ENCODE data around the gene NCOA5. TPM values are rescaled to one million over a fixed set of nuclear protein-coding genes. Genes with fewer than 3 reads are reported as not detected.

NCOA5 gene
- total and polyA plus RNA-seq, 12 donors: 7.6 to 22.5 (median 11.5) TPM

DNA sequence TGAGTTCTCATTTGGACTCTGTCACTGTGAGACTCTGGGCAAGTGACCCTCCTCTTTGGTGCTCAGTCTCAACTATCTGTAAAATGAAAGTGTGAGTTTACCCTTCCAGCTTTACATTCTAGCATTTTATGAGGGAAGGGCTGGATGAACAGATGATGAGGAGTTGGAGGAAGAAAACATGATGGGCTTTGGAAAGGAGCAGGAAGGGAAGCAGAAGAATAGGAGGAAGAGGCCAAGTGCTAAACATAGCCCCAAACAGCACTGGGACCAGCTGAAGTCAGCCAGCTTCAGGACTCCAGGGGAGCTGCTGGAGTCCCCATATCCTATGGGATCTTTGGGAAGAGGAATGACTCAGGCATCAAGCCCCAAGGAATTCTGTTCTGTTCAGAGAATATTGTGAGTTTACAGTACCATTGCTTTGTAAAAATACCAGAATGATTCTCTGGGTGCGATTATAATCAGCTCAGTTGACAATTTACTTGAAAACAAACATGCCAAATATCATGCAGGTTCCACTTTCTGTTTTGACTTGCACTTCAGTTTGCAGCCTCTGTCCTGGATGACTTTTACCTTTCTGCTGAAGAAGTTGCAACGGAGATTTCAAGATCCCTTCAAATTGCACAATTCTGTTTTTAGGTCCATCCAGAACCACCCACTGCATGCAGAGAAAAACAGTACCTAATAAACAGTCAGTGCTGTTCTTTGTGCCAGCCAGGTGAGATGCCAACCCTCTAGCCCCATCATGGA, 31.6 kb upstream of the NCOA5 start:
- DNase-seq (no peak), ATAC-seq (no peak)
- intact Hi-C loops (cut with DNase I): no loop called here
- TF ChIP-seq, protein P1, sequence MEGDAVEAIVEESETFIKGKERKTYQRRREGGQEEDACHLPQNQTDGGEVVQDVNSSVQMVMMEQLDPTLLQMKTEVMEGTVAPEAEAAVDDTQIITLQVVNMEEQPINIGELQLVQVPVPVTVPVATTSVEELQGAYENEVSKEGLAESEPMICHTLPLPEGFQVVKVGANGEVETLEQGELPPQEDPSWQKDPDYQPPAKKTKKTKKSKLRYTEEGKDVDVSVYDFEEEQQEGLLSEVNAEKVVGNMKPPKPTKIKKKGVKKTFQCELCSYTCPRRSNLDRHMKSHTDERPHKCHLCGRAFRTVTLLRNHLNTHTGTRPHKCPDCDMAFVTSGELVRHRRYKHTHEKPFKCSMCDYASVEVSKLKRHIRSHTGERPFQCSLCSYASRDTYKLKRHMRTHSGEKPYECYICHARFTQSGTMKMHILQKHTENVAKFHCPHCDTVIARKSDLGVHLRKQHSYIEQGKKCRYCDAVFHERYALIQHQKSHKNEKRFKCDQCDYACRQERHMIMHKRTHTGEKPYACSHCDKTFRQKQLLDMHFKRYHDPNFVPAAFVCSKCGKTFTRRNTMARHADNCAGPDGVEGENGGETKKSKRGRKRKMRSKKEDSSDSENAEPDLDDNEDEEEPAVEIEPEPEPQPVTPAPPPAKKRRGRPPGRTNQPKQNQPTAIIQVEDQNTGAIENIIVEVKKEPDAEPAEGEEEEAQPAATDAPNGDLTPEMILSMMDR (IDR thresholded peaks at IDR 0.05): no peak
- Histone ChIP-seq H3K4me1 (peaks cover 7 to 55% (median 46%) of the 10 kb centered on the region in 9 donors), H3K27ac (peak overlapping the region in 8 of 10 donors; percentile 1 to 93 (median 38)), H3K4me3 (peak overlapping the region in 1 of 10 donors; percentile 16), H3K27me3 (no peaks in the 10 kb centered on the region), H3K9me3 (no peaks in the 10 kb centered on the region), H3K36me3 (peaks cover 0 to 48% (median 13%) of the 10 kb centered on the region in 9 donors)
- 53 to 57% methylated on average over 2 of the region's 2 CpGs for WGBS, 2 donors

DNA sequence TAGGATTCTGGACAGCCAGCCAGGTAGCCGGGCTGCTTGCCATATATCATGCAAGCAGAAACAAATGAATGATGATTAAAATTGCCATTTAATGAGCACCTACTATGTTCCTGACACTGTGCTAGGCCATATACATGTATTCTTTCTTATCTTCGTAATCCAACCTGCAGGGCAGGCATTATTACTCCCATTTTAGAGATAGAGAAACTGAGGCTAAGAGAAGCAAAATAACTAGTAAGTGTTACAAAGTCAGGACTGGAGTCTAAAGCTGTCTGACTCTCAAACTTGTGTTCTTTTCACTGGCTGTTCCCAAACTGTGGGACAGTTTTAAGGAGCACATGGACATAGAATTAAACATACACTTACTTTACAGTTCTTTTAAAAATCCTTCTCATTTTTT, 30.4 kb upstream of the NCOA5 start:
- Histone ChIP-seq H3K27me3 (peaks cover 0 to 4% (median 0%) of the 10 kb centered on the region in 7 donors), H3K4me1 (peaks cover 7 to 55% (median 46%) of the 10 kb centered on the region in 9 donors), H3K36me3 (peaks cover 0 to 35% (median 13%) of the 10 kb centered on the region in 9 donors), H3K9me3 (no peaks in the 10 kb centered on the region), H3K4me3 (no peak overlapping the region), H3K27ac (peak overlapping the region in 4 of 10 donors; percentile 23 to 93 (median 91))
- intact Hi-C loops (cut with DNase I): no loop called here
- ATAC-seq (no peak), DNase-seq (no peak)
- 87 to 94% methylated on average over 2 of the region's 2 CpGs for WGBS, 2 donors
- TF ChIP-seq, protein P1 (IDR thresholded peaks at IDR 0.05): no peak

DNA sequence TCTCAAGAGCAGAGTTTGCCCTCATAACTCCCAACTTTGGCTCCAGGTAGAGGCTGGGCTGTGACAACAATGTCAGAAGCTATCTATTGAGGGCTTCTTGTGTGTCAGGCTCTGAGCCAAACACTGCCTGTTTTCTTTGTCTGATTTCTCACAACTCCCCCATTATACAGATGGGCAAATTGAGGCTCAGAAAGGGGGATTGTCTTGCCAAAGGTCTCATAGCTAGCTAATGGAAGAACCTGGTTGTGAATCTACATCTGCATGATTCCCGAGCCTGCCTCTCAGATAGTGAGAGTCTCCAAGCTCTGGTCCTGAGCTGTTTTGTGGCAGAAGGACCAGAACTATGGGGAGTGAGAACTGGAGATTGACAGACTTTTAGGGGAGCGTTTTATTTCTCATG, 29.8 kb upstream of the NCOA5 start:
- H3K9me3 ChIP-seq: no peaks in the 10 kb centered on the region
- peaks cover 0 to 4% (median 0%) of the 10 kb centered on the region in 7 donors for H3K27me3 ChIP-seq
- H3K4me1 ChIP-seq: peaks cover 7 to 55% (median 46%) of the 10 kb centered on the region in 9 donors
- TF ChIP-seq, protein P1 (IDR thresholded peaks at IDR 0.05): no peak
- H3K36me3 ChIP-seq: peaks cover 0 to 31% (median 13%) of the 10 kb centered on the region in 9 donors
- intact Hi-C loops (cut with DNase I): no loop called here
- no peak for ATAC-seq
- WGBS, 2 donors: 89 to 90% methylated on average over 2 of the region's 2 CpGs
- no peak for DNase-seq
- peak overlapping the region in 5 of 10 donors; percentile 38 to 71 (median 66) for H3K4me3 ChIP-seq
- H3K27ac ChIP-seq: peak overlapping the region in 4 of 10 donors; percentile 90 to 93 (median 91)

DNA sequence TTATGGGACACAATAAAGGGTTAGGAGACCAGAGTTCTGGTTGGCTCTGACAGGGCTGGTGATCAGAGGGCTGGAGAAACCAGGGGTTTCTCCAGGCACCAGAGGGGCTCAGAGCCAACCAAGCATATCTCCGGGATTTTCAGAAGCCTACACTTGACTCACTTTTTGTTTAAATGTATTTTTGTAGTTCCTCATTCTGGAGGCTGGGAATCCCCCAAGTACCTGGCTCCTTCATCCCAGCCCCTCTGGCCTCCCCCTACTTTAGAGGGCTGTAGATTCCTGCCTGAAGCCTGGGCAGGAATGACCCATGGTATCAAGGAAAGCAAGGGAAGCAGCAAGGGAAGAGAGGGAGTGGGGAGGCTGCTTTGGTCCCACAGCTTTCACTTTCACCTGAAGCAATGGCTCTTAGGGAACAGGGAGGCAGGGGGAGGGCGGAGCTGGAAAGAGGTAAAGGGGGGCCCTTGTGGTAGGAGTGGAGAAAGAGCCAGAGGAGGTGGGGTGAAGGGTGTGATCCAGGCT, 29.3 kb upstream of the NCOA5 start:
- Histone ChIP-seq H3K9me3 (no peaks in the 10 kb centered on the region), H3K4me3 (peak overlapping the region in 9 of 10 donors; percentile 38 to 71 (median 64)), H3K4me1 (peaks cover 7 to 55% (median 46%) of the 10 kb centered on the region in 9 donors), H3K36me3 (peaks cover 0 to 27% (median 13%) of the 10 kb centered on the region in 9 donors), H3K27ac (peak overlapping the region; percentile 38 to 93 (median 84)), H3K27me3 (peaks cover 0 to 4% (median 0%) of the 10 kb centered on the region in 7 donors)
- intact Hi-C loops (cut with DNase I): no loop called here
- DNase-seq: no peak
- TF ChIP-seq, protein P1 (IDR thresholded peaks at IDR 0.05): no peak
- 61 to 73% methylated on average over 2 of the region's 2 CpGs for WGBS, 2 donors
- no peak for ATAC-seq
